ENCODE data around the gene SART1.

- TF ChIP-seq EZH2 (IDR thresholded peaks at IDR 0.05; ENCODE audit: low read length, unreplicated experiment) (no peak), CTCF (conservative IDR thresholded peaks at IDR 0.05; ENCODE audit: low read depth, low read length) (no peak)
These were observed 53.9 kb downstream of the SART1 start for GRCh38 chr11:66015454-66015881.
